HCT116 (cell line): Measurements from ENCODE around the gene SVIL.

Experiments used
- CEBPB ChIP-seq: IDR thresholded peaks from 2 replicates; pipeline ENCODE4 v1.6.1; 2012; ENCODE audit warnings: low read depth
- POLR2AphosphoS5 ChIP-seq: IDR thresholded peaks from 2 replicates; pipeline ENCODE4 v1.6.1; 2011; ENCODE audit warnings: mild to moderate bottlenecking, low read depth, low read length, moderate library complexity
- SIN3A ChIP-seq: IDR thresholded peaks from 2 replicates; pipeline ENCODE4 v1.6.1; 2012; ENCODE audit warnings: low read depth
- SP1 ChIP-seq: IDR thresholded peaks from 2 replicates; pipeline ENCODE4 v1.6.1; 2012; ENCODE audit warnings: low read depth
- TF ChIP-seq, protein P1 (sequence below), 3 experiments: fragments of 200-600 bp in 1 of 3; sonication (generic) in 1 of 3; IDR thresholded peaks in 2 of 3; conservative IDR thresholded peaks in 1 of 3; 2 replicates each; pipeline ENCODE4 v1.5.1; 2012 to 2017; ENCODE audit warnings: low read depth in 2 of 3, low read length in 2 of 3, antibody characterized with exemption in 1 of 3, borderline replicate concordance in 1 of 3, control low read depth in 1 of 3, mild to moderate bottlenecking in 1 of 3, mixed read lengths in 1 of 3, mixed run types in 1 of 3, moderate library complexity in 1 of 3; ENCODE audit not compliant: insufficient read depth in 1 of 3

DNA sequence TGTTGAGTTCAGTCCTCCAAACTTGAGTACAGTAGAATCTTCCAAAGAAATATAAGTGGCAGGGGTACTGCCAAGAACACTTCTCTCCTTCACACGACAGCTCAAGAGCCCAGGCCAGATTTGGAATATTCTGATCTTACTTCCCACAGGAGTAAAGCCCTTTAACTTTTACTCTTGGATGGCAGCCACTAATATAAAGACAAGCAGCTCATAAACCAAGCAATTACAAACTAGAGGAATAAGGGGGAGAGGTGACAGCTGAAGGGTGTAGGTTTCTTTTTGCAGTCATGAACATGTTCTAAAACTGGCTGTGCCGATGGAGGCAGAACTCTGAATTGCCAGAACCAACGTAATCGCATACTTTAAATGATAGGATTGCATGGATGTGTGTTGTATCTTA is 74.8 kb downstream of the SVIL start:
- TF ChIP-seq, protein P1, sequence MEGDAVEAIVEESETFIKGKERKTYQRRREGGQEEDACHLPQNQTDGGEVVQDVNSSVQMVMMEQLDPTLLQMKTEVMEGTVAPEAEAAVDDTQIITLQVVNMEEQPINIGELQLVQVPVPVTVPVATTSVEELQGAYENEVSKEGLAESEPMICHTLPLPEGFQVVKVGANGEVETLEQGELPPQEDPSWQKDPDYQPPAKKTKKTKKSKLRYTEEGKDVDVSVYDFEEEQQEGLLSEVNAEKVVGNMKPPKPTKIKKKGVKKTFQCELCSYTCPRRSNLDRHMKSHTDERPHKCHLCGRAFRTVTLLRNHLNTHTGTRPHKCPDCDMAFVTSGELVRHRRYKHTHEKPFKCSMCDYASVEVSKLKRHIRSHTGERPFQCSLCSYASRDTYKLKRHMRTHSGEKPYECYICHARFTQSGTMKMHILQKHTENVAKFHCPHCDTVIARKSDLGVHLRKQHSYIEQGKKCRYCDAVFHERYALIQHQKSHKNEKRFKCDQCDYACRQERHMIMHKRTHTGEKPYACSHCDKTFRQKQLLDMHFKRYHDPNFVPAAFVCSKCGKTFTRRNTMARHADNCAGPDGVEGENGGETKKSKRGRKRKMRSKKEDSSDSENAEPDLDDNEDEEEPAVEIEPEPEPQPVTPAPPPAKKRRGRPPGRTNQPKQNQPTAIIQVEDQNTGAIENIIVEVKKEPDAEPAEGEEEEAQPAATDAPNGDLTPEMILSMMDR (IDR thresholded peaks at IDR 0.05 in 2 of 3, conservative IDR thresholded peaks at IDR 0.05 in 1 of 3; ENCODE audit: borderline replicate concordance in 1 of 3, insufficient read depth in 1 of 3, low read depth in 2 of 3, low read length in 2 of 3): no peak
- TF ChIP-seq CEBPB (no peak), SP1 (no peak), SIN3A (no peak), POLR2AphosphoS5 (no peak)
